Pancreas (tissue), 10 donors: ENCODE measurements around the gene PPP2R2C. TPM values are rescaled to one million over a fixed set of nuclear protein-coding genes. Genes with fewer than 3 reads are reported as not detected.
A peak's percentile ranks its signal among the peaks of the same experiment; 100 is the strongest.

Experiments used
- ATAC-seq, 4 donors: fragments of 200-7000 bp; cut with Tn5 transposase; one replicate each; pipeline versions ENCODE4 v1.8.0 to v1.9.1; 2020; ENCODE audit warnings: mild to moderate bottlenecking in 4 of 4, moderate library complexity in 4 of 4
- DNase-seq, 6 donors: peaks; one replicate each; pipeline ENCODE4 v3.0.0-alpha.2; 2020
- FAIRE-seq: peaks from 2 replicates; lab custom pipeline; 2012; peaks lifted over from hg19 to GRCh38; lab: Jason Lieb, UNC
- H3K27ac ChIP-seq, 4 donors: fragments of 200-600 bp; sonication (generic); 1 replicate in 3 of 4; 2 replicates in 1 of 4; pipeline versions ENCODE4 v1.5.0 to v1.8.0; 2020
- H3K27me3 ChIP-seq, 4 donors: fragments of 200-600 bp; one replicate each; pipeline ENCODE4 v1.8.0; 2021
- H3K36me3 ChIP-seq, 3 donors: fragments of 200-600 bp; sonication (generic) in 1 of 3; one replicate each; pipeline versions ENCODE4 v1.5.0 to v1.8.0; 2020 to 2021
- H3K4me1 ChIP-seq, 3 donors: fragments of 200-600 bp; one replicate each; pipeline ENCODE4 v1.8.0; 2021
- H3K4me3 ChIP-seq, 4 donors: fragments of 200-600 bp; sonication (generic) in 2 of 4; one replicate each; pipeline versions ENCODE4 v1.5.0 to v1.8.0; 2020 to 2021
- H3K9me3 ChIP-seq, 4 donors: fragments of 200-600 bp; one replicate each; pipeline ENCODE4 v1.8.0; 2021
- CTCF ChIP-seq, 4 donors: fragments of 200-600 bp; sonication (generic) in 3 of 4; IDR thresholded peaks; one replicate each; pipeline versions ENCODE4 v1.5.0 to v1.8.0; 2021; ENCODE audit warnings: antibody characterized with exemption in 4 of 4
- WGBS, 2 donors: extraction: QIAGEN DNeasy Blood & Tissue Kit; methylation state at CpG; one replicate each; pipeline ENCODE4 v1.1.7; 2013; 5-methylcytosine and 5-hydroxymethylcytosine counted together
- intact Hi-C, 3 donors: fragments of 100-400 bp; cut with DNase I; formaldehyde crosslinking; loops; one replicate each; pipeline versions ENCODE4 v1.11.1 to v1.14.2; 2022
- polyA plus RNA-seq, 2 donors: library from polyadenylated mRNA; stranded (reverse); fragments of 200-250 nt; gene quantifications; one replicate each; pipeline ENCODE4 v1.2.3, GENCODE V29; 2013
- total RNA-seq, 6 donors: library from RNA; stranded (reverse); fragmentation: NEBNext Ultra II Directional in 4 of 6; extraction: Animal tissue kit (Norgen Biotek cat#: 25700) in 4 of 6; gene quantifications; one replicate each; pipeline versions ENCODE4 v1.2.1 to v1.2.4, GENCODE V29; 2021 to 2023
- donor health status: healthy with polysubstance abuse.
- donor health status: DM: no; HTN: no; CAD: no; lungs with moderate emphysema.
- donor health status: DM: no; HTN: no; CAD: no.
- donor health status: control.
- donor health status: control.
- donor health status: Bipolar disorder and iron deficiency.
- donor health status: DM: yes; HTN: yes; CAD: no.
- donor health status: DM: no; HTN: no; CAD: no.
- donor health status: DM: no; HTN: no; CAD: no.
- donor health status: DM: yes; HTN: yes; CAD: no.

Gene PPP2R2C
- total and polyA plus RNA-seq, 8 donors, result 0.05 to 2.0 (median 0.55) TPM

DNA sequence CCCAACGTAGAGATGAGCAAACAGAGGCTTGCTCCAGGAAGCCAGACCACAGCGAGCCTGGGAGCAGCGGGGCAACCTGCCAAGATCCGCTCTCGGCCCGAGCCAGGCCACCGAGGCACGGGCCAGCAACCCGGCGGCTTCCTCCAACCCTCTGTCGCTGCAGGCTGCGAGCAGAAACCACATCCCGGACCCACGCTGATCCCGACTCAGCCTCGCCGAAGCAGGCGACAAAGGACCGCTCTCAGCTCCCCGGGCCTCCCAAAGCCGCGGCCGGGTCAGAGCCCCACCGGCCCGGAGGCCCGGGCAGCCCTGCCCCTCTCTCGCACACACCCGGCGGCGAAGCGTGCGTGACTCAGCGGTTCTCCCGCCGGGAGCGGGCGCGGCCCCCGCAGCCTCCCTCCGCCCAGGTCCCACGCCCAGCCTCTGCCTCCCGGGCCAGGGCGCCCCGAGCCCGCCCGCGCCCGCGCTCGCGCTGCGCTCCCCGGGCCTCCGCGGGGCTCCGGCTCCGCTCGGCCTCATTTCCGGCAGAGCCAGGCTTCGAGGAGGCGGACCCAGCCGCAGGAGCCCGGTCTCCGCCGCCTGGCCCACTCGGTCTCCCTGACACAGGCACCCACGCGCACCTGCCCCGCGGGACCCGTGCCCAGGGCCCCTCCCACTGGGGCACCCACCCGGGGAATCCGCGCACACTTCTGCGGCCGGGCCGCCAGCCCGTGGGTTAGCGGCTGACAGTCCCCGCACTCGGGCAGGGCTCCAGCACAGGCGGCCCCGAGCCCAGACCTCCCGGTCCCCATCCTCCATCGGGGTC, 1.7 kb downstream of the PPP2R2C start:
- intact Hi-C loops, result no loop called here
- Histone ChIP-seq H3K4me1 (peaks cover 0 to 2% (median 0%) of the 10 kb centered on the region in 3 donors), H3K27me3 (peaks cover 0 to 21% (median 0%) of the 10 kb centered on the region in 4 donors), H3K9me3 (no peaks in the 10 kb centered on the region), H3K4me3 (peak overlapping the region in 3 of 4 donors; percentile 10 to 41 (median 28)), H3K27ac (no peak overlapping the region), H3K36me3 (no peaks in the 10 kb centered on the region)
- 1% methylated on average over 68 to 85 of the region's 85 CpGs for WGBS, 2 donors
- no peak for TF ChIP-seq CTCF (IDR thresholded peaks at IDR 0.05)
- FAIRE-seq (no peak), ATAC-seq (peak; percentile 40 to 70 (median 67)), DNase-seq (peak in 4 of 6 donors; percentile 25 to 76 (median 47))

DNA sequence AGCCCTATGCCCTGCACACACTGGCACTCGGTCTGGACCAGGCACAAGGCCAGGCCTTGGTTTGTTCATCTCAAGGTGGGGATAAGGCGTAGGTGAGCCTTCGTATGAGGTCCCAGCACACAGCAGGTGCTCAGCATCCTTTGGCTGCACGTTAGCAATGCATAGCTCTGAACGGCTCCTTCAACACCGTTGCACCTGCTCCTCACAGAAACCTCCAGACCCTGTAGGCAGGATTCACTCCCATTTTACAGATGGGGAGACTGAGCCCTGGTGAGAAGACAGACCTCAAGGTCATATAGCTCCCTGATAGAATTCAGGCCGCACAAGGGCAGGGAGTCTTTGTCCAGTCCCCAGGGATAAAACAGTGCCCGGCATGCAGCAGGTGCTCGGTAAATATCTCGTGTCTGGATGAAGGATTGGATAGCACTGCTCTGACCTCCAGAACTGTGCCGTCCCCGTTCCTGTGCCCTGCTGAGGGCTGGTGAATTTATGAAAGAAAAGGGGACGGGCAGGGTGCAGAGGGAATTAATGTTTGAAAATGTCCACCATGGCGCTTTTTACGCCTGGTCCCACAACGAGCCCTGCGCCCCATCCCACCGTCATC, 2.4 kb downstream of the PPP2R2C start:
- 25 to 29% methylated on average over 18 of the region's 18 CpGs for WGBS, 2 donors
- Histone ChIP-seq H3K4me3 (peak overlapping the region in 2 of 4 donors; percentile 28 to 41), H3K27ac (no peak overlapping the region), H3K9me3 (no peaks in the 10 kb centered on the region), H3K27me3 (peaks cover 0 to 16% (median 0%) of the 10 kb centered on the region in 4 donors), H3K4me1 (peaks cover 0 to 2% (median 0%) of the 10 kb centered on the region in 3 donors), H3K36me3 (no peaks in the 10 kb centered on the region)
- no peak for TF ChIP-seq CTCF (IDR thresholded peaks at IDR 0.05)
- FAIRE-seq (no peak), ATAC-seq (no peak), DNase-seq (no peak)
- intact Hi-C loops, result no loop called here

DNA sequence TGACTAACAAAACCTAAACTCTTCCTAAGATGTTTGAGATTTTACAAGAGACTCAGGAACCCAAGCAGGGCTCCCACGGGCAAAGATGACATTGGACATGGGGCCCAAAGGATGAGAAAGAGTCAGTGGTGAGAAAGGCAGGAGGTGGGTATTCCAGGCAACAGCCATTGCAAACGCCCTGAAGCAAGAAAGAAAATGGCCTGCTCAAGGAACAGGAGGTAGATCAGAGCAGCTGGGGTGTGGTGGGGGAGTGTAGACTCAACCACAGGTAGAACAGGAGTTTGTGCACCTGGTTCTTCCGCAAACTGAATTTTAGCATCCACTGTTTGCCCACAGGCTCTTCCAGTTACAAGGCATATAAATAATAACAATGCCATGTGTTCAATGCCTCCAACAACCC, 3.3 kb downstream of the PPP2R2C start:
- Histone ChIP-seq H3K27ac (no peak overlapping the region), H3K4me3 (no peak overlapping the region), H3K9me3 (no peaks in the 10 kb centered on the region), H3K36me3 (no peaks in the 10 kb centered on the region), H3K27me3 (peaks cover 0 to 16% (median 0%) of the 10 kb centered on the region in 4 donors), H3K4me1 (peaks cover 0 to 2% (median 0%) of the 10 kb centered on the region in 3 donors)
- 15 to 37% methylated on average over 3 of the region's 3 CpGs for WGBS, 2 donors
- no peak for DNase-seq
- intact Hi-C loops, result no loop called here
- no peak for TF ChIP-seq CTCF (IDR thresholded peaks at IDR 0.05)
- no peak for FAIRE-seq
- no peak for ATAC-seq

DNA sequence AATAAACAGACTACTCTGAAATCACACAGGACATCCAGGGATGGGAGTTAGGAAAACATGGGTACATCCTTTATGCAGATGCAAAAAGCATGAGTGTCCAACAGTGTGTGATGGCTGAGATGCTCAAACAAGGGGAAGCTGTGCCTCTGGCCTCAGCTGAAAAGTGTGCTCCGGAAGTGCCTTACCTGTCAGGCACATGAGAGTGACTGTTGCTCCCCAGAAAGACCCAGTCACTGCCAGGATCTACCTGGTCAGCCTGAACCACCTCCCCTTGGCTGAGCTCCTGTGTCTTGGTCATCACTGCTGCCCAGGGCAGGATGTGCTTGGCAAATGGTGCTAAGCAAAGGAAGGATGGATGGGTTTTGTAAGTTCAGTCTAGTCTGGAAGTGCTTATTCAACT, 4.0 kb downstream of the PPP2R2C start:
- no peak overlapping the region for H3K4me3 ChIP-seq
- FAIRE-seq (no peak), ATAC-seq (no peak), DNase-seq (no peak)
- peaks cover 0 to 2% (median 0%) of the 10 kb centered on the region in 3 donors for H3K4me1 ChIP-seq
- intact Hi-C loops, result no loop called here
- TF ChIP-seq CTCF (IDR thresholded peaks at IDR 0.05), result no peak
- 58 to 85% methylated on average over 1 of the region's 1 CpG for WGBS, 2 donors
- H3K27me3 ChIP-seq, result peaks cover 0 to 16% (median 0%) of the 10 kb centered on the region in 4 donors
- H3K27ac ChIP-seq, result no peak overlapping the region
- no peaks in the 10 kb centered on the region for H3K36me3 ChIP-seq
- H3K9me3 ChIP-seq, result no peaks in the 10 kb centered on the region
